Naive thymus-derived CD8-positive, alpha-beta T cell (primary cell): Measurements from ENCODE around the gene NPAS3. TPM values are rescaled to one million over a fixed set of nuclear protein-coding genes. Genes with fewer than 3 reads are reported as not detected.

Source experiments
- ATAC-seq, 2 donors: fragments of 150-1000 bp; cut with Tn5 transposase in 1 of 2; sonication (Bioruptor Pico), chemical (Tn5 transposase) in 1 of 2; 1 replicate in 1 of 2; 2 replicates in 1 of 2; pipeline ENCODE4 v1.10.0; 2021; ENCODE audit warnings: mild to moderate bottlenecking in 2 of 2, moderate library complexity in 2 of 2
- POLR2A ChIA-PET: fragments of 350-600 bp; sonication (Branson Sonifier 250); formaldehyde crosslinking; loops from one replicate; lab custom pipeline; 2021; ENCODE audit warnings: antibody characterized with exemption; lab: Charles Lee
- DNase-seq, 10 donors: peaks; one replicate each; pipeline versions ENCODE4 v3.0.0 to v3.0.0-alpha.2; 2020 to 2022
- H3K27ac Mint-ChIP-seq, 10 donors: one replicate each; pipeline ENCODE4 v1.8.0; 2020 to 2022; ENCODE audit warnings: mild to moderate bottlenecking in 10 of 10, mixed read lengths in 10 of 10, moderate library complexity in 4 of 10, inconsistent platforms in 1 of 10
- H3K27me3 Mint-ChIP-seq, 5 donors: one replicate each; pipeline ENCODE4 v1.8.0; 2021 to 2022; ENCODE audit warnings: mixed read lengths in 5 of 5
- H3K36me3 Mint-ChIP-seq, 3 donors: one replicate each; pipeline ENCODE4 v1.8.0; 2020 to 2022; ENCODE audit warnings: mixed read lengths in 3 of 3, mild to moderate bottlenecking in 2 of 3, inconsistent platforms in 1 of 3
- H3K4me1 Mint-ChIP-seq, 4 donors: one replicate each; pipeline ENCODE4 v1.8.0; 2021 to 2022; ENCODE audit warnings: mixed read lengths in 4 of 4
- H3K4me3 Mint-ChIP-seq, 10 donors: one replicate each; pipeline ENCODE4 v1.8.0; 2020 to 2022; ENCODE audit warnings: mild to moderate bottlenecking in 10 of 10, mixed read lengths in 10 of 10, moderate library complexity in 6 of 10, inconsistent platforms in 1 of 10
- H3K9me3 Mint-ChIP-seq, 9 donors: one replicate each; pipeline ENCODE4 v1.8.0; 2020 to 2022; ENCODE audit warnings: mixed read lengths in 9 of 9, mild to moderate bottlenecking in 3 of 9, inconsistent platforms in 1 of 9, moderate library complexity in 1 of 9
- polyA plus RNA-seq, 3 donors: library from polyadenylated mRNA; unstranded; fragments of 300-500 nt; fragmentation: Illumina TruSeq; gene quantifications; one replicate each; pipeline ENCODE4 v1.2.3, GENCODE V29; 2021
- total RNA-seq, 8 experiments: library from RNA in 2 of 8; stranded (reverse) in 2 of 8; gene quantifications; one replicate each; pipeline ENCODE4 v1.2.3 and lab custom pipeline; 2021 to 2026

The NPAS3 gene
- total and polyA plus RNA-seq, 5 experiments from 2014 or later: not detected

DNA sequence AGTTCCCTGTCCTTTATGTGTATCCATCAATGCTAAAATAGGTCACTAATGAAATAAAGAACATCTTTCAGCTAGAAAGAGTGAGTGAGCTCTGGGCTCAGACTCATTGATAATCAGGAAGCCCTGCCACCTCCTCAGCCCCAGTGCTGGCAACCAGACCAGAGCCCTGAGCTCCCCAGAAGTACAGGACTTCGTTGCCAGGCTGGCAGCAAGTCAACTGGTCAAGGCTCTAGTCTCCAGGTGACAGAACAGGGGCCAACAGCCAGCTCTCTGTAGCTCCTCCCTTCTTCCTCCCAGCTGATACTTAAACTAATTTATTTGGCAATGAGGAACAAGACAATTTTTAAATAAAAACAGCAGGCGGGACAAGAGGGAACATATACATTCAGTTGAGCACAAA, 866.9 kb downstream of the NPAS3 start:
- Mint-ChIP-seq H3K9me3 (peaks cover 0 to 3% (median 0%) of the 10 kb centered on the region in 9 donors), H3K36me3 (peaks cover 2 to 6% (median 3%) of the 10 kb centered on the region in 3 donors)
- POLR2A ChIA-PET: no interaction called here

DNA sequence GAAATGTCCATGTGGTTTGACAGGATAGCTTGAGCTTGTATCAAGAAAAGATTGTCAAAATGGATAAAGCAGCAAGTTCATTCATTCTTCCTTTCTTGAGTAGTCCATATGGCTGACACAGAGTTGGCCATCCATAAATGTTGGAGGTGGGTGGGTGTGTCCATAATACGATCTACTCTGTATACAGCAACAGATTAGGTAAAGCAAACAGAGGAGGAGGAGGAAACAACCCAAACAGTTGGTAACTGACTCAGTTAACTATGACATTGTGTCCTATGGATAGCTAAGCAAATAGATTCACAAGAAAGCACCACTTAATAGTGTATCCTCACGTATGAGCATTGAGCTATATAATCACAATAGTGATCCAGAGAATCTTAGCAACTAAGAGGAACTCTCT, 868.2 kb downstream of the NPAS3 start:
- Mint-ChIP-seq H3K4me3 (no peak overlapping the region), H3K9me3 (no peaks in the 10 kb centered on the region), H3K27ac (no peak overlapping the region), H3K27me3 (peaks cover 11 to 49% (median 18%) of the 10 kb centered on the region in 5 donors), H3K36me3 (no peaks in the 10 kb centered on the region), H3K4me1 (peaks cover 0 to 1% (median 0%) of the 10 kb centered on the region in 4 donors)
- ATAC-seq: no peak
- POLR2A ChIA-PET: no interaction called here
- no peak for DNase-seq

More for the DNA sequence above, 866.9 kb downstream of the NPAS3 start:
- peaks cover 3 to 6% (median 4%) of the 10 kb centered on the region in 4 donors for H3K4me1 Mint-ChIP-seq
- no peak overlapping the region for H3K4me3 Mint-ChIP-seq
- DNase-seq: no peak
- peaks cover 13 to 57% (median 22%) of the 10 kb centered on the region in 5 donors for H3K27me3 Mint-ChIP-seq
- H3K27ac Mint-ChIP-seq: no peak overlapping the region
- no peak for ATAC-seq

DNA sequence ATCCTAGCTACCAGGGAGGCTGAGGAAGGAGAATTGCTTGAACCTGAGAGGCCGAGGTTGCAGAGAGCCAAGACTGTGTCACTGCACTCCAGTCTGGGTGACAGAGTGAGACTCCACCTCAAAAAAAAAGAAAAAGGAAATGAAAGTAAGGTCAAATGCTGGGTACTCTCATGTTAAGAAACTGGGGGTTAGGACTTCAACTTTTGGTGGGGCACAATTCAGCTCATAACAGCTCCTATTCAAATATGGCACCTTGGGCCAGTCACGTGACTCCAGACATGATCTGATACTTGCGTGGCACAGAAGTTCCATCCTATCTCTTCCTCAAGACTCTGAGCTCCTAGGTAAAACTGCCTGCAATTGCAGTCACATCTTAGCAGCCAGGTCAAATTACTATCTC, 869.5 kb downstream of the NPAS3 start:
- POLR2A ChIA-PET: no interaction called here
- no peak for ATAC-seq
- H3K9me3 Mint-ChIP-seq: no peaks in the 10 kb centered on the region
- peaks cover 0 to 1% (median 0%) of the 10 kb centered on the region in 4 donors for H3K4me1 Mint-ChIP-seq
- H3K27ac Mint-ChIP-seq: no peak overlapping the region
- no peak overlapping the region for H3K4me3 Mint-ChIP-seq
- no peak for DNase-seq
- peaks cover 9 to 39% (median 13%) of the 10 kb centered on the region in 5 donors for H3K27me3 Mint-ChIP-seq
- H3K36me3 Mint-ChIP-seq: no peaks in the 10 kb centered on the region

DNA sequence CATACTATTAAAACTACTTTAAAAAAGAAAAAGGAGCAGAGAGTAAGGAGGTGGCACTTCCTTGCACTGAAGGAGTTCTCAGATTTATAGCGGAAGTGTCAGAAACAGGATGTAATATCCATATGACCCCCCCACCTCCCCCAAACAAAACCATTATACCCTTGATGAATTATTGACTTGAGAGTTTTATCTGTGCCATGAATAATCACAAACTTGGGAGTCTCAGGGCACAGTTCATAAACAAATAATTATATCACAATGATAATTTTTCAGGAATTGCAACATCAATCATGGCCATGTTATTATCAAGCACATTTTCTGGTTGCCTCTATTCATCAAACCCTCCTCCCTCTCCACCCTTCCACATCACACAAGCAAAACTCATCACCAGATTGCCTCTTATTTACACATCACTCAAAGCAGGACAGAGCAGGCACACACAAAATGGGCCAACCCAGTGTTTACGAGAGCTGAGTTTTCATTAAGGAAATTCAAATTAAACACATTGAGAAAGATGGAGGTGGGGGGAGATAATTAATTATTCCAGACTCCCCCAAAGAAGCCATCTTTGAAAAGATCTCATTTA, 870.8 kb downstream of the NPAS3 start:
- Mint-ChIP-seq H3K27ac (no peak overlapping the region), H3K4me1 (peaks cover 0 to 1% (median 0%) of the 10 kb centered on the region in 4 donors), H3K27me3 (peaks cover 17 to 46% (median 21%) of the 10 kb centered on the region in 5 donors), H3K9me3 (no peaks in the 10 kb centered on the region), H3K36me3 (no peaks in the 10 kb centered on the region), H3K4me3 (no peak overlapping the region)
- POLR2A ChIA-PET: no interaction called here
- ATAC-seq (no peak), DNase-seq (no peak)

DNA sequence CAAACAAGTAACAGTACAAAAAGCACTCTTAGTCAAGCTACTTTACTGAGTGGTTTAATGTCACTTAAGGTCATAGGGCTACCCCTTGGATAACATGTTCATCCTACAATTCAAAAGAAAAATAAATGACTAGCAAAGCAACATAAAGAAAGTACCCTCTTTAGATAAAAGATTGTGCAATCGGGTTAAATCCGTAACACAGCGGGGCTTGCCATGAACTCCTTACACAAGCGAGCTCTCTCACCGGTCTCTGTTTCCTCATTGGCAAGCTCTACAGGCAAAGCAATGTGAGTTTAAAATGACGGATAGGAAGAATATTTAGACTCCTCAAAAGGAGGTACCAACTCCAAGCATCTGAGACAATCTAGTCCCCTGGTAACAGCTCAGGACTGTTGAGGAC, 871.6 kb downstream of the NPAS3 start:
- Mint-ChIP-seq H3K36me3 (no peaks in the 10 kb centered on the region), H3K27ac (no peak overlapping the region), H3K4me1 (peaks cover 0 to 1% (median 0%) of the 10 kb centered on the region in 4 donors), H3K27me3 (peaks cover 17 to 40% (median 20%) of the 10 kb centered on the region in 5 donors), H3K4me3 (no peak overlapping the region), H3K9me3 (no peaks in the 10 kb centered on the region)
- ATAC-seq (no peak), DNase-seq (no peak)
- POLR2A ChIA-PET: no interaction called here

DNA sequence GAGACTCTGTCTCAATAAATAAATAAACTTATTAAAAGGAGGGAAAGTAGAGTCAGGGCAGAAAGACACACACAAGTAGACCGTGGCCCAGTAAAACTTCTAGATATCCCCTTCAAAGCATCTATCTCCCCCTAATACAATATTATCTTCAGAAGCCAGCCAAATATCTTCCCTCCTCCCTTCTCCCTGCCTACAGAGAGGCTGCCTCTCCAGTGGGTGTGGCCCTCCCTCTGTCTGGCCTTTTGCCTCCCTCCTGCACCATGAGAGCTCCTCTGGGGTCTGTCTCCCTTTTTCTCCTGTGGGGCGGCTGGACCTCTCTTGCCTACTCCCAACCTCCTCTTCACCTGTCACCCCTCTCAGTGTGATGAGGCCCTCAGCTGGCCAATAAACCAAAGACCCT, 873.0 kb downstream of the NPAS3 start:
- DNase-seq (no peak), ATAC-seq (no peak)
- Mint-ChIP-seq H3K36me3 (no peaks in the 10 kb centered on the region), H3K27me3 (peaks cover 18 to 39% (median 21%) of the 10 kb centered on the region in 5 donors), H3K9me3 (no peaks in the 10 kb centered on the region), H3K4me3 (no peak overlapping the region), H3K27ac (peak overlapping the region in 1 of 10 donors; percentile 22), H3K4me1 (no peaks in the 10 kb centered on the region)
- POLR2A ChIA-PET: no interaction called here

DNA sequence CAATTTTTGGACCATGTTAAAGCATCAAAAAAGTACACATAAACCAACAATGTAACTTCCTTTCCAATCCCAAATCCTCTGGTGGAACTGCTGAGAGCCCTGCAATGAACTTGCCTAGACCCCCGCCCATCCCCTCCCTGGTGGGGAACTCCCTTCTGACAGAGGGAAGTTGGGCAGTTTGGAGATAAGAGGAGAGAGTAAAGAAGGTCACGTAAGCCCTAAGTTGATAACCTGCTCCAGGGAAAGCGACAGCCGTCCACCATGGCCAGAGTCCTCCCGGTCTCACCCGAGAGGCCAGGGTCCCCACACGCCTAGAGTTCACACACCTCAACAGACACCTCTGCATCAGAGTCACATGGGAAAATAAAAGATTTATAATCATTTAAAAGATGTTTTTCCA, 873.5 kb downstream of the NPAS3 start:
- Mint-ChIP-seq H3K9me3 (no peaks in the 10 kb centered on the region), H3K4me3 (no peak overlapping the region), H3K27me3 (peaks cover 21 to 43% (median 23%) of the 10 kb centered on the region in 5 donors), H3K4me1 (no peaks in the 10 kb centered on the region), H3K27ac (no peak overlapping the region), H3K36me3 (no peaks in the 10 kb centered on the region)
- ATAC-seq (no peak), DNase-seq (no peak)
- POLR2A ChIA-PET: no interaction called here

DNA sequence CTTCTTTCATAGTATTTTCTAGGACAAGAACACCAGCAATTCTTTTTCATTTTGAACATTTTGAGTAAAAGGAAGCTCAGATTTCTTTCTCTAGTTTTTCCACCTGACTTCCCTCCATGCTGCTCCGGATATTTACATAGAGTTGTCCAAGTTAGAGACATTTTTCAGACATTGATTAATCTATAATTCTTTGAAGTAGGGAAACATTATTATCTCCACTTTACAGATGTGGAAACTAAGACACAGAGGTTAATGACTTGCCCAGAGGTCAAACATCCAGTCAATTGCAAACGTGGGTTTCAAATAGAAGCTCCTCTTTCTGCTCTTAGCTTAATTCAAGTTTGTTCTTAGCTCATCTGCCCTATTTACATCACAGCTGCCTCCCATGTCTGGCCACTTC, 873.9 kb downstream of the NPAS3 start:
- Mint-ChIP-seq H3K4me3 (no peak overlapping the region), H3K36me3 (no peaks in the 10 kb centered on the region), H3K27me3 (peaks cover 20 to 44% (median 23%) of the 10 kb centered on the region in 5 donors), H3K4me1 (no peaks in the 10 kb centered on the region), H3K27ac (no peak overlapping the region), H3K9me3 (no peaks in the 10 kb centered on the region)
- DNase-seq (no peak), ATAC-seq (no peak)
- POLR2A ChIA-PET: no interaction called here

DNA sequence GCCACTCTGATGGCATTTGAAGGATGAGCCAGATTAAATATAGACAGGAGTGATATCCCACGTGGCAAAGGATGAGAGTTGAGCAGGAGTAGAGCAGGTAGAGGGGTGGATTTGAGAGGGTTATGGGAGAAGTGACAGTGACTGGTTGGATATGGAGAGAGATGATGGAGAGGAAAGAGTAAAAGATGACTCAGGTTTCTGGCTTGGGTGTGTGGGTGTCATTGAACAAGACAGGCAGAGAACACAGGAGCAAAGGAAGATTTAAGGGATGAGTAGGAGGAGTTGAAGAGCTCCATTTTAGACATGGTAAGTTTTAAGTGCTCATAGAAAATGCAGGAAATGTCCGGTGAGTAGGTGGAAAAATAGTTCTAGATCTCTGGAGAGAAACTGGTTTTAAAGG, 875.3 kb downstream of the NPAS3 start:
- Mint-ChIP-seq H3K9me3 (no peaks in the 10 kb centered on the region), H3K4me3 (no peak overlapping the region)

DNA sequence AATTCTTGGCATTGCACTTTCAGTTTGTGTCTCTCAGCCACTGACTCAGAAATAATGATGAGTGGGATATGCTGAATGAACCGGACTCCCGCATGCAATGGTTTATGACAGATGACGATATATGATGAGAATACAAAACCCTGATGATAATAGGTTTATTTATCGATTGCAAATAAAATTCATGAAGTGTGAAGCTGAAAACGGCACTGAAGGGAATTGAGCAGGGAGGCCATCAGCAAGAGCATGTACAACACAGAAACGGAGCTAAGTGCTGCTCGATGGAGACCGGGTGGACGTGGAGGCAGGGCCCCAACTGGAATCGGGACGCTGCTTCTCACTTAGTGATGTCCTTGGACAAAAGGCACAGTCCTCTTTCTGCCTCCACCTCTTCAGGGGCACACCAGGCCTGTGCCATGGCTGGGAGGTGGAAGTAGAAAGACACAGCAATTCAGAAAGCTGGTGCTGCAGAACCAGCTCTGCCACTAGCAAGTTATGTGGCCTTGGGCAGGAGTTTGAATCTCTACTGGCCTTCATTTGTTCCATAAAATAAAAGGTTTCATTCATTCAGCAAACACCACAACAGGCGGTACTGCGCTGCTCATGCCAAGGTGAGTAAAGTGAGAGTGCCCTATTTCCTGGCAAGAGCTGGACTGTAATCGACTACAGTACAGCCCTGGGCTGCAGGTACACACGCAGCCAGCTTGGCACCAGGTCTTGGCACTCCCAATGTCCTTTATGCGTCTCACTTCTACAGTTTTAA, 895.2 kb downstream of the NPAS3 start:
- H3K4me3 Mint-ChIP-seq: no peak overlapping the region
- no peak overlapping the region for H3K27ac Mint-ChIP-seq
- H3K36me3 Mint-ChIP-seq: no peaks in the 10 kb centered on the region
- no peak for DNase-seq
- H3K4me1 Mint-ChIP-seq: no peaks in the 10 kb centered on the region
- H3K9me3 Mint-ChIP-seq: peaks cover 0 to 4% (median 0%) of the 10 kb centered on the region in 9 donors
- POLR2A ChIA-PET: no interaction called here
- no peak for ATAC-seq
- H3K27me3 Mint-ChIP-seq: no peaks in the 10 kb centered on the region

More for the DNA sequence above, 875.3 kb downstream of the NPAS3 start:
- POLR2A ChIA-PET: no interaction called here
- H3K27ac Mint-ChIP-seq: no peak overlapping the region
- DNase-seq: no peak
- peaks cover 17 to 32% (median 23%) of the 10 kb centered on the region in 5 donors for H3K27me3 Mint-ChIP-seq
- H3K4me1 Mint-ChIP-seq: no peaks in the 10 kb centered on the region
- H3K36me3 Mint-ChIP-seq: no peaks in the 10 kb centered on the region
- ATAC-seq: no peak

DNA sequence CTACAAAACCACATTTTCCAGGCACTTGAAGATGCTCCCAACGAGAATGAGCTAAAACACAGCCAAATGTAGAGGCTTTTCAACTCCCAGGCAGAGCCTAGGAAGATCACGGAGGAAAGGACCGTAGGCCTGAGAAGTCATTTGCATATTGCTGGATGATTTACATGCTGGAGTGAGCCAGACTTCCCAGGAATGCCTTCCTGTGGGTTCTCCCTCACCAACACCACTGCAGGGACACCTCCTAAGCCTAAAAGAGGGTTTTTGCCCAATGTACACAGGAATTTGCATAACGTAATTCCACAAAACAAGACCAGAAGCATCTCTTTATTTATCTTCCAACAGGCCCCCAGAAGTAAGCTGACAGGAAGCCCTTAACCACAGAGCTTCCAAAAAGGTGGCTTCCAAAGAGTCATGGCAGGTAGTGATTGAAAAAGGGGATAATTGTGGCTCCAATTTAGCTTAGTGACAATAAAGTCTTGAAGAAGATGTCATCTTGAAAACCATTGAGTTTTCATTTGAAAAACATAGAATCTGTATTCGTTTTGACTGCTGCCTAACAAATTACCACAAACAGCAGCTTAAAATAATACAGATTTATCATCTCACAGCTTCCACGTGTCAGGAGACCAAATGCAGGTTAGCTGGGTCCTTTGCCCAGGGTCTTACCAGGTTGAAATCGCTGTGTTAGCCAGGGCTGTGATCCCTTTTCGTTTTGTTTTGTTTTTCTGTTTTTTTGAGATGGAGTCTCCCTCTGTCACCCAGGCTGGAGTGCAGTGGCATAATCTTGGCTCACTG, 896.0 kb downstream of the NPAS3 start:
- DNase-seq: no peak
- Mint-ChIP-seq H3K27ac (no peak overlapping the region), H3K9me3 (peaks cover 0 to 3% (median 0%) of the 10 kb centered on the region in 9 donors), H3K27me3 (no peaks in the 10 kb centered on the region), H3K4me3 (no peak overlapping the region), H3K36me3 (no peaks in the 10 kb centered on the region), H3K4me1 (peaks cover 2 to 3% (median 2%) of the 10 kb centered on the region in 4 donors)
- POLR2A ChIA-PET: no interaction called here
- no peak for ATAC-seq

DNA sequence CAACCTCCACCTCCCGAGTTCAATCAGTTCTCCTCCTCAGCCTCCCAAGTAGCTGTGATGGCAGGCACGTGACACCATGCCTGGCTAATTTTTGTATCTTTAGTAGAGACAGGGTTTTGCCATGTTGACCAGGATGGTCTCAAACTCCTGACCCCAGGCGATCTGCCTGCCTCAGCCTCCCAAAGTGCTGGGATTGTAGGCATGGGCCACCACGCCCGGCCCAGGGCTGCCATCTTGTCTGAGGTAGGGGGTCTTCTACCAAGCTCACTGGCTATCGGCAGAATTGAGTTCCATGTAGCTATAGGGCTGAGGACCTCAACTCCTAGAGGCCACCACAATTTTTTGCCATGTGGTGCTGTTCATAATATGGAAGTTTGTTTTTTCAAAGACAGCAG, 896.6 kb downstream of the NPAS3 start:
- Mint-ChIP-seq H3K27me3 (no peaks in the 10 kb centered on the region), H3K36me3 (no peaks in the 10 kb centered on the region), H3K27ac (no peak overlapping the region), H3K4me1 (peaks cover 2 to 7% (median 3%) of the 10 kb centered on the region in 4 donors), H3K9me3 (no peaks in the 10 kb centered on the region), H3K4me3 (no peak overlapping the region)
- POLR2A ChIA-PET: no interaction called here
- ATAC-seq (no peak), DNase-seq (no peak)

DNA sequence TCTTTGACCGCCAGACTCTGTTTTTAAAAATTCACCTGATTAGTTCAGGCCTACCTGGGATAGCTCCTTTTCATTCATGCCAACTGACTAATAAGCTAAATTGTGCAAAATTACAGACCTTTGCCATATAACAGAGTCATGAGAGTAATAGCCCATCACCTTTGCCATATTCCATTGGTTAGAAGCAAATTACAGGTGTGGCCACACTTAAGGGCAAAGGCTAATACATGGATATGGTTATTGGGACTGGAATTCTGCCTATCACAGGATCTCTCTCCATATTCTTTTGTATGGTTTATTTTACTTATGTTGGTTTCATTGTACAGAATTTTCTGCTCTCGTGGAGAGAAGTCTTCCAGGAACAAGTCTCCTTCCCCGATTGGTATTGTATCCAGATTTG, 897.0 kb downstream of the NPAS3 start:
- no peaks in the 10 kb centered on the region for H3K36me3 Mint-ChIP-seq
- H3K27me3 Mint-ChIP-seq: no peaks in the 10 kb centered on the region
- H3K4me3 Mint-ChIP-seq: no peak overlapping the region
- ATAC-seq (no peak), DNase-seq (no peak)
- H3K4me1 Mint-ChIP-seq: peaks cover 2 to 7% (median 3%) of the 10 kb centered on the region in 4 donors
- H3K27ac Mint-ChIP-seq: no peak overlapping the region
- POLR2A ChIA-PET: no interaction called here
- H3K9me3 Mint-ChIP-seq: no peaks in the 10 kb centered on the region
